ENCODE data around the gene RASSF10.

DNA sequence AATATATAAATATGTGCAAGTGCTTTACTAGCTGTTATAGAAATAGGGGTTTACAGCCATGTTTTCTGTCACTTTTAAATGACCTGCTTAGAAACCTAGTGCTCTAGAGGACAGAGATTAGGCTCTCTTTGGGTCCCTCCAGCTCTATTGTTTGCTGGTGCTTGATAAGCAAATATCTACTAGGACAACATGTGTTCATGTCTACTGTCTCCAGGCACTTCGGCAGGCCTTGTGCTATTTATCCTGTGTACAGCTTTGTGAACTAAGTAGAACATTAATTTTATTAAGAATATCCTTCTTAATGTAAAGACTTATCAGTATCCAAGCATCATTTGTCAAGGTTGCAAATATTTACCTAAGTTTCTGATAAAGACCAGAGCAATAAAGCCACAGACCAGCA lies 11.9 kb upstream of the RASSF10 start:
- no peak for TF ChIP-seq POLR2A (IDR thresholded peaks at IDR 0.05; ENCODE audit: low read length)
- TF ChIP-seq GATA1 (IDR thresholded peaks at IDR 0.05; ENCODE audit: low read depth, low read length), result no peak

All from erythroblast (primary cell).